ENCODE data around the gene ACACB.

The ACACB gene

GRCh38 chr12:109301643-109302168 lies 185.3 kb downstream of the ACACB start:
- no peak for DNase-seq (ENCODE audit: low read depth in 2 of 2)

DNA sequence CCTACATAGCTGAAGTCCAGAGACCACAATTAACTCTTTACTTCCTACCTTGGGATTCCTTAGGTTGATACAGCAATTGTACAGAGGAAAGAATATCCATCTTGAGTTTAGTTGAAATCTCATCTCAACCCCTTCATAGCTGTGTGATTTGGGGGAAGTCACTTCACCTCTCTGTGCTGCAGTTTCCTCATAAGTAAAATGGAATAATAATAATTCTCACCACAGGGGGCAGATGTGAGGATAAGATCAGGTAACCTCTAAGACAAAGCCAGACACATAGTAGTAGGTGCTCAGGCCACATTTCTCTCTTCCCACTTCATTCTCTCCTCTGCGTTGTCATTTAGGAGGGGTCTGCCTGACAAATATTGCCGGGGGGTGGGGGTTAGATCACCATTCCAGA lies 186.0 kb downstream of the ACACB start:
- DNase-seq (ENCODE audit: low read depth in 2 of 2) = no peak

DNA sequence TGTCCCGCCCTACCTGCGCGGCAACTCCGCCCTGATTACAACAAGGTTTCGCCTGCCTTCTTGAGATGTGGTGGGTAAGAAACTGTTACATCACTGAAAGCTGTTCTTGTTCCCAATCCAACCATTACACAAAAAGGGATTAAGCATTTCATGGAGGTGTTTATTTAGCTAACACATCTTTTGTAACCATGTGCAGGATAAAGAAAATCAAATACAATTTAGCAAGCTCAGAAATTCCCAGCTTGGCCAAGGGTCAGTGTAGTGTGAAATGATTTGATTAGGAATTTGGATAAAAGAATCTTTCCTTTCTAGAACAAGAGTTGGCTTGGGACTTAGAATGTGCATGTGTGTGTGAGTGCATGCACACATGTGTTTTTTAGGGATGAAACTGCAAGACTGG lies 186.4 kb downstream of the ACACB start:
- DNase-seq (ENCODE audit: low read depth in 2 of 2) = no peak

- DNase-seq (ENCODE audit: low read depth in 2 of 2) = no peak
Measured at GRCh38 chr12:109304485-109304884, 188.1 kb downstream of the ACACB start.

DNA sequence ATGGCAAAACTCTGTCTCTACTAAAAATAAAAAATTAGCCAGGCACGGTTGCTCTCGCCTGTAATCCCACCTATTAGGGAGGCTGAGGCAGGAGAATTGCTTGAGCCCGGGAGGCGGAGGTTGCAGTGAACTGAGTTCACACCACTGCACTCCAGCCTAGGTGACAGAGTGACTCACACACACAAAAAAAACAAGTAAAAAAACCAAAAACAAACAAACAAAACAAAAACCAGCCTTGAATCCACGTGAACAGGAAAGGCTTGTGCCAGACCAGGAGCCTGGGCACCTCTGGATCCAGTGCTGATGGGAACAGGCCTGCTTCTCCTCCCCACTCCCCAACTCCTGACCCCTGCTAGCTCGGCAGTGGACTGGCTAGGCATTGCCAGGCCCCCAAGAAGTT lies 189.2 kb downstream of the ACACB start:
- DNase-seq (ENCODE audit: low read depth in 2 of 2) = no peak

GRCh38 chr12:109307051-109307450 lies 190.7 kb downstream of the ACACB start:
- no peak for DNase-seq (ENCODE audit: low read depth in 2 of 2)

DNA sequence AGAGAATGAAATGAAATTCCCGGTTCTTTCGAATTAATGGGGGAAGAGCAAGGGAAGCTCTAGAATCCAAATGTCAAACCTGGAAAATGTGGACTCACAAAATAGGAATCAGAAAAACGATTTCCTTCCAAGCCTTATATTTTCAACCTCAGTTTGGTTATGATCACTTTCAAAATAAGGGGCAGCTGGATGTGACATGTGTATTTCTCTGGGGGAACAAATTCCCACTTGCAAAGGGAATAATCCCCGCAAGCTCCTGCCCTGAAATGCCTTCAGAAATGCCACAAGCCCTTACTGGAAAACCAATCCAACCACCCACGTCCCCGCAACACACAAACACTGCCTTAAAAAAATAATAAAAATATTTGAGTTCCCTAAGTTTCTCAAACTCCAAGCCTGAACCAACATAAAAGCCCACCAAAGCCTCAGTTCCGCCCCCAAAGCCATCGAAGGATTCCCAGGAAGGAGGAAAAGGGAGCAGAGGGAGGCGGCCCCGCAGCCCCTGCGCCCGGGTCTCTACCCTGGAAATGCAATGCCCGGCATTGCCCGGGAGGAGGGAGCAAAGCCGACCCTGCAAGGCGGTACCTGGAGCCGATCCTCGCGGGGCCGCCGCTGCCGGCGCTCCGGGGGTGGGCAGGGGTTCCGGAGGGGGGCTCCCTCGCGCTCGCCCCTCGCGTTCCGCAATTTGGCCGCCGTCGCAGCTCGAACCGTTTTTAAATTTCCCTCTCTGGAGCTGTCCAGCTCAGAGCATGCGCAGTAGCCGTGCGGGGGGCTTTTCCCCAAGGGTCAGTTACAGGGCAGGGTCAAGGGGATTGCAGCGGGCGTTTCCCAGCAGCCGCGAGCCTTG lies 192.4 kb downstream of the ACACB start, which contains the start of gene FOXN4:
FOXN4 (minus strand) TSS at position 751 of the 847 bp plus-strand sequence. CDS start 963 bp downstream, outside the sequence.
- no peak for DNase-seq (ENCODE audit: low read depth in 2 of 2)

DNA sequence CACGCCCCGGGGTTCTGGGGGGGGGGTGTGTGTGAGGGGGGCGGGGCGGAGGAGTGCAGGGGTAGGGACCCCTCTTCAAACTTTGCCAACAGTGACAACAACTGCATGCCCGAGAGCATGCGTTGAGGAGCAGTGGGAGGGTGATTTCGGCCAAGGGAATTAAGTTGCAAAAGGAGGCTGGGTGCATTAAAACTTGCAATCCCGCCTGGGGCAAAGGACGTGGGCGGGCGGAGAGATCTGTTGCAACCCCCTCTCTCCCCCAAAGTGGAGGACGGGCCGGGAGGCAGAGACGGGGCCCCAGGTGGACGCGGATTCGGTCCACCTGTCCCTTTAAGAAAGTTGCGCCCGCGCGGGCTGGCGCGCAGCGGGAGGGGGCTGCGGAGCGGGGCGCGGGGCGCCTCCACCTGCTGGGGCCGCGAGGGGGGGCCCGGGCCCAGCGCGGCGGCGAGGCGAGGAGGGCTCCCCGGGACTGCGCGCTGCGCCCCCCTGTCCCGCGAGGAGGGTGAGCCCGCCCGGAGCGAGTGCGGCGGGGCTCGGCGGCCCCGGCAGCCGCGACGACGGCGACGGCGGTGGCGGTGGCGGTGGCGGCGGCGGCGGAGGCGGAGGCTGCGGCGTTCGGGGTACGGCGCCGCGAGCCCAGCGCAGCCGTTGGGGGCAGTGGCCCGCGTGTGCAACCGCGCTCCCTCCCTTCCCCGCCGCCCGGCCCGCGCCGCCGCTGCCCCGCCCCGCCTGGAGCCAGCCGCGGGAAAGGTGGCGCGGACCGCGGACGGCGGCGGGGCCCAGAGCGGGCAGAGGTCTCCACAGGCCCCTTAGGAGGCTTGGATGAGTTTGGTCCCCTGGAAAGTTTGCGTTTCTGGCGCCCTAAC lies 193.2 kb downstream of the ACACB start:
- no peak for DNase-seq (ENCODE audit: low read depth in 2 of 2)

GRCh38 chr12:109310247-109311125 lies 194.1 kb downstream of the ACACB start:
- peak in 1 of 2 experiments; percentile 5 for DNase-seq (ENCODE audit: low read depth in 2 of 2)

Measured in stimulated activated CD4-positive, alpha-beta T cell treated with anti-CD3 and anti-CD28 coated beads, Interleukin-12 subunit alpha, Interleukin-12 subunit beta, amount 100 ng/mL, for 24 hours (primary cell).